GM18907 (cell line): ENCODE data around the gene C10orf71.

Experiments used
- ATAC-seq: cut with Tn5 transposase; IDR thresholded peaks from one replicate; pipeline ENCODE4 v1.9.1; 2021; ENCODE audit warnings: mild to moderate bottlenecking, moderate library complexity; ENCODE audit not compliant: unreplicated experiment

The C10orf71 gene

DNA sequence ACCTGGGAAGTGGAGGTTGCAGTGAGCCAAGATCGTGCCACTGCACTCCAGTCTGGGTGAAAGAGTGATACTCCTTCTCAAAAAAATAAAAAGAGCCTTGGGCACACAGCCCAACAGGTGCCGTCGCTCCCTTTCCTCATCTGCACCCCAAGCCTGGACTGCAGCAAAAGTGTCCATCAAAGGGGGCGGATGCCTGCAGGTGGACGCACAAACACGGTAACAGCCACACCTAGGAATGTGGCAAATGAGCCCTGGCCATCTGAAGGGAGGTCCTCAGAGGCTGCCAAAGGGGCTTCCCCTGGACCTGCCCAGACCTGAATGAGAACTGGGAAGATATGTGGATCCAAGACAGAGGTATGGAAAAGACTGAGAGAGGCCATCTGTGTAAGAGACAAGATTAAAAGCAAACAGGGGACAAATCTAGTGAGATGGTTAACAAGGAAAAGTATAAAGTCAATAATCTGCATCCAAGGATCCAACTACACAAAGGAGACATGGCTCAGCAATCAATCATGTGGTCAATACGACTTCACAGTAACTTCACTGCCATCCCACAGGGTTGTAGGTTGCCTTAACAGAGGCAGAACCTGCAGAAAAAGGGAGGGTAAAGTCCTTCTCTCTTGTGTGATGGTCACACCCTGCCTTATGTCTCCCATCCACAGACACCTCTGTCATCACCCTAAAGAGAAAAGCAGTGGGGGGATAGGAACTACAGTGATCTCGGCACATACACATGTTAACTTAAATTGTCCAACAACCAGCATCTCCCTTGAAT, 71.5 kb downstream of the C10orf71 start:
- ATAC-seq, result no peak

DNA sequence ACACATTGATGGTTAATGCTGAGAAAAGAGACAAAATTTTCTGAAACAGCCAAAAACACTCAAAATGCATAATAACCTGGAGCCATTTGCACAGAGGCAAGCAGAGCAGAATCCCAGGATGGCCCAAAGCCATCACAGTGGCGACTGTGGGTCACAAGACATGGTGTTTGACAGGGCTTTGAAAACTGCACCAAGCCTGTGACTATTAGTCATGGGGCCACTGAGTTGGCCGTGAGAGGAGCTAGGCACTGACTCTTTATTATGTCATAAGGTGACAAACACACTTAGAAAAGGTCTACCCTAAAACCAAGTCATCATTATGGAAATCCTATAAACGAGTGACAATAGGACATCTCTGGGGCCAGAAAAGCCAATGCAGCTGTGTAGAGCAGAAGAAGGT, 73.0 kb downstream of the C10orf71 start:
- ATAC-seq, result no peak

DNA sequence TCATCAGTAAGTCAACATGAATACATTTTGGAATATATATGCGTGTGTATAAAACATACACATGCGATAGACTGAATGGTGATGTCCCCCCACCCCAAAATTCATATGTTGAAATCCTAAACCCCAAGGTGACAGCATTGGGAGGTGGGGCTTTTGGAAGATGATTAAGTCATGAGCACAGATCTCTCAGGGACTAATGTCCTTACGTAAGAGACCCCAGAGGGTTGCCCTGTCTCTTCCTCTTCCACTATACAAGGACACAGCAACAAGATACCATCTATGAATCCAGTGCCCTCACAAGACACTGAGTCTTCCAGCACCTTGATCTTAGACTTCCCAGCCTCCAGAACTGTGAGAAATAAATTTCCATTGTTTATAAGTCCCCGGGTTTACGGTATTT, 74.4 kb downstream of the C10orf71 start:
- no peak for ATAC-seq

DNA sequence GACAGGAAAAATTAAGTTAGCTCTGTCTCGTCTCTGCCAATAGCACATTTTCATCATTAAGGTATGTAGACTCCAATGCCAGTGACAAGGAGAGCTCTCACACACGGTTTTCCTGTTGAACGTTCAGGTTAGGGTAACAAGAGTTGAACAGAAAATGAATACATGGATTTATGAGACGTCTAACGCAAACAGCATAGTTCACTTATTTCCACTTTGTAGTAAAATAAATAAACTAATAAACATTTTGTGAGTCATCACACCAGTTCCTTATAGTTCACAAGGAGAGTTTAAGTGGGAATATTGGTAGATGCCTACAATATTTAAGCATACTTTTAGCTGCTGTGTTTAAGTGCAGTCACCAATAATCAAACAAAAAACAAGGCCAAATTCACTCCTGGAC, 75.8 kb downstream of the C10orf71 start:
- ATAC-seq, result no peak

DNA sequence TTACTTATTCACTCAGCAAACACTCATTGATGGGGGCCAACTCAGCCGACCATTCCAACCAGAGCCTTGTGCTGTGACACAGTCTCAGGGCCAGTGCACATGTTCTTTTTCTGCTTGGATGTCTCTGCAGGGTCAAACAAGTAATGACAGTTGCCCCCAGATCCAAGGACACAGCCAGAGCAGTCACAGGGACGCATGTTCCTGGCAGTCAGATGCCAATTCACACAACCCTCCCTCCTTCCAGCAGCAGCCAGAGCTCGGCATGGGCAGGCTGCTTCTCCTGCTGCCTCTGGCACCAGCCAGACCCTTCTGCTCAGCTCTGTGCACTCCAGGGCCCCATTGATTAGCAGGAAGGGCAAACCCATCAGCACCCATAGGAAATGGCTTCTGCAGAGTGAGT, 76.6 kb downstream of the C10orf71 start:
- no peak for ATAC-seq
